CD4-positive, alpha-beta T cell treated with Interleukin-15 for 1 hour (primary cell): Measurements from ENCODE around the gene USP46.

Experiments
- DNase-seq: peaks from one replicate; pipeline ENCODE4 v3.0.0-alpha.2; 2020

USP46 gene

GRCh38 chr4:52617336-52618020 lies 41.6 kb downstream of the USP46 start:
- no peak for DNase-seq

GRCh38 chr4:52614241-52614640 lies 44.9 kb downstream of the USP46 start:
- no peak for DNase-seq

DNA sequence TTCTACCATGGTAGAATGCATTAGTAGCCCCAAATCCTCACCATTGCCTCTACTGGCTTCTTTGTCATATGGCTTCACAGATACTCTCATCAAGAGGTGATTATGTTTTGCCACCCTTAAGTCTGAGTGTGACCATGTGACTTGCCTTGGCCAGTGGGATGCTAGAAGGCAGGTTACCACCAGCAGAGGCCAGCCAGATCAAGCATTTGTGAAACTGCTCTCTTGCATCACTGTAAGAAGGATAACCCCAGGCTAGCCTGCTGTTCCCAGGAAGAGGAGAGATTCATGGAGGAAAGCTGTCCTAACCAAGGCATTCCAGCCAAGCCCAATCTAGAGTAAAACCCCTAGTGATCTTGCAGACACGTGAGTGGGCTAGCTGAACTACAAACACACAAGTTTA lies 46.8 kb downstream of the USP46 start:
- no peak for DNase-seq

GRCh38 chr4:52611030-52611555 lies 48.0 kb downstream of the USP46 start:
- DNase-seq, result no peak

GRCh38 chr4:52606726-52607125 lies 52.4 kb downstream of the USP46 start:
- DNase-seq, result no peak

GRCh38 chr4:52606040-52606439 lies 53.1 kb downstream of the USP46 start:
- no peak for DNase-seq

- no peak for DNase-seq
Measured at GRCh38 chr4:52604215-52604614, 54.9 kb downstream of the USP46 start.

DNA sequence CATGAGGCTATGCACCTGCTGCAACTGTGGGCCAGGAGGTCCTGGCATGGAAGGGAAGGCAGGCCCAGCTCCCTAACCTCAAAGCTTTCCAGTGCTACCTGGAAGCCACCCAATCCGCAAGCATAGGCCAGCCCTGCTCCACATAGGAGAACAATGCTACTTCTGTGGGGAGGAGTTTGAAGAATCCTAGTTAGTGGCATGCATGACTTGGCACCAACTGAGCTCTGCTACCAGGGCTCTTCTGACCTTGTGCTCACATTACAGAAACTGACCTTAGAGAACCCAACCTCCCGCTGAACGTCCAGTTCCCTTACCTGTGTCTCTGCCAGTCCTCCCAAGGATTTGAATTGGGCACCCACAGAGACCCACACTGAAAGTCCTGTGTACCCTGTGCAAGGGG lies 58.8 kb downstream of the USP46 start:
- DNase-seq, result no peak

DNA sequence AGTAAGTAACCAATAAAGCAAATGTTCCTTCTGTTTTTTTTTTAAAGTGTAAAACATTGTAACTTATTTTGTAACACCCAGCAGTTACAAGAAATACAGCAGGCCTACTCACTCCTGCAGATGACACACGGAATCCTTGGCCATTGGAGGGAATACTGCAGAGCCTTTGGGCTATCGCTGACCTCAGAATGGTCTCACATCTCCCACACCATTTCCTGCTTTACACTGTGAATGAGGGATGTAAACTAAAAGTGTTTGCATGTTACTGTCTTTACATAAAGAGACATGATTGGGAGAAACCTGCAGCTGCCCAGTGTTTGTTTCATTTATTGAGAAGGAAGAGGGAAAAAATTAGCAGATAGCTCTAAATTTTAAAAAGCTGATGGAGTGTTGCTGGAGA lies 64.1 kb downstream of the USP46 start:
- no peak for DNase-seq

DNA sequence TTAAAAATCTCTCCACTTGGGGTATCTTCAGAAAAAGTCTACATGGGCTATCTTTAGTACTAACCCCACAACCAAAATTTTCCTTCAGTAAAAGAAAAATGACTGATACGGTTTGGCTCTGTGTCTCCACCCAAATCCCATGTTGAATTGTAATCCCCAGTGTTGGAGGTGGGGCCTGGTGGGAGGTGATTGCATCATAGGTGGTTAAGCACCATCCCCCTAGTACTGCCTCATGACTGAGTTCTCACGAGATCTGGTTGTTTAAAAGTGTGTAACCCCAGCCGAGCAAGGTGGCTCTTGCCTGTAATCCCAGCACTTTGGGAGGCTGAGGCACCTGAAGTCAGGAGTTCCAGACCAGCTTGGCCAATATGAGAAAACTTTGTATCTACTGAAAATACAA lies 66.8 kb downstream of the USP46 start:
- DNase-seq, result no peak

DNA sequence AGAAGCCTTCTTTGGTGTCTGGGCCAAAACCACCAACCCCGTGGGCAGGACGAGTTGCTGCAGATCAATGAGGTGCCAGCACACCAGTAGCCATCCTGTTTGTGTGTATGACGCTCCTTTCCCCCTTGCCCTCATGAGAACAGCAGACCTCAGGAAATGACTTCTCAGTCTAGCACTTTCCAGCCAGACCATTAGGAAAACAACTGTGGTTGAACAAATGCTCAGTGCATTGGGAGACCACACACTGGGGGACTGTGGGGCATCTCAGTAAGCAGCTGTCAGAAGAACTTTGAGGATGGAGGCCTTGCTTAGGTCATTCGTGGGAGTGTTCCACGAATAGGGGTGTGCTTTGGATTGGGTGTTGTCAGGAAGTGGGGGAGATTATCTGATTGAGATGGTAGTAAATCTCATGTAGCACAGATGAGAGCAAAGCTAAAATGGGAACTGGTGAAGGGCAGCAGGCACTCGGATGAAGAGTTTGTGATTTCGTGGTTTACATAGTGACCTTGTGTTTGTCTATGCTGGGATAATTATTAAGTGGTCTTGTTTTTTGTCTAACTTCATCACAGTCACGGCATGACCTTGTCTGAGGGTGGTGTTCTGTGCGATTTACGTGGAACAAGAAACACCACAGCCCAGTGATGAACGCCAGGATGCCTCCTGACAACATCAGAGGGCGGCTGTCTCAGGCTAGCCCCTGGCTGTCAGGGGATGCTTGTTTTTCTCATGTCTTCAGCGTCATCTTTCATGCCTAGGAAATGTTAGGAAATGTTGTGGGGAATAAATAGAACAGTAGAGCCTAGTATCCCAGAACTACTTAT lies 70.1 kb downstream of the USP46 start:
- DNase-seq, result peak; percentile 19

GRCh38 chr4:52588097-52588496 lies 71.0 kb downstream of the USP46 start:
- no peak for DNase-seq

DNA sequence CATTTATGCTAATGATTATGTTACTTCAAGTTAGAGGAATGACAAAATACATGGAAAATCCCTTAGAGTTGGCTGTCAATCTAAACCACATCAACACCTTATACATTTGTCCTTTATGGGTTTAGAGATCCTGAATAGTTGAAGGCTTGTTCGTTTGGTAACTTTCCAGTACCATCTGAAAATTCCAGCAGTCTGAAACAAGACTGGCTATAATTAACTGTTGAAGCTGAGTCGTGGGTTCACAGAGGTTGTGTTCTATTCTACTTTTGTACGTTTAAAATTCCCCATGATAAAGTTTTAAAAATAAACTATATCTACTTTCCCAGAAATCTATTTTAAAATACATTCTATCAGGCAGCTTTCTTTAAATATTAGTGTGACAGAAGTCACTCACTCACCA lies 73.0 kb downstream of the USP46 start:
- no peak for DNase-seq

GRCh38 chr4:52585379-52585778 lies 73.7 kb downstream of the USP46 start:
- no peak for DNase-seq

GRCh38 chr4:52579602-52580272 lies 79.4 kb downstream of the USP46 start:
- DNase-seq, result no peak

DNA sequence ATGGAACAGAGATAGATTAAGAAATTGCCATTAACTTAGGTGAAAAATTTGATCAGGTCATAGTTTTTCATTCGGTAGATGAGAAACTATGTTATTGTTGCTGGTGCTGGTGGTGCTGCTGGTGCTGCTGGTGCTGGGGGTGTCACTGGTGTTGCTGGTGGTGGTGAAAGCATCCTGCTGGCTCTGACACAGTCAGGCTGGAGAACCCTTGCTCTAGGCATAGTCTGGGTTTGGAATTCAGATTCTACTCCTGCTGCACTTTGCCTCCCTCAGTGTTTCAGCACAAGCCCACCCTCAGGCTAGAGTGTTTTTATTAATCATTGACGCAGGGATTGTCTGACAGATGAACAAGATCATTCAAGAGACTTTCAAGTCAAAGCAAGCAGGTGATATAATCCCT lies 80.2 kb downstream of the USP46 start:
- DNase-seq, result no peak

DNA sequence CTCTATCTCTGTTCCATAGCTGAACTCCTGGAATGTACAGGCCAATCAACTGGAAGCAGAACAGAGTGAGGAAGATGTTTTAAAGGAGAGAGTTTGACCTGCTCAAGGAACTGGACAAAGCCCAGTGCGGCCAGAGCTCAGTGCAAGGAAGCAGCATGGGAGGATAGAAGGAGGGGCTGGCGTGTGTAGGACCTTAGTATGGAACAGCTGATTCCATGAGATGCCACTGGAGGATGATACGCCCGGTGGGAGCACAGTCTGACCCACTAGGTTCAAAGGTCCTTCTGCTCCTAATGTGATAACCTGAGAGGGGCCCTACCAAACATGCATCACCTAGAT lies 81.5 kb downstream of the USP46 start:
- no peak for DNase-seq

DNA sequence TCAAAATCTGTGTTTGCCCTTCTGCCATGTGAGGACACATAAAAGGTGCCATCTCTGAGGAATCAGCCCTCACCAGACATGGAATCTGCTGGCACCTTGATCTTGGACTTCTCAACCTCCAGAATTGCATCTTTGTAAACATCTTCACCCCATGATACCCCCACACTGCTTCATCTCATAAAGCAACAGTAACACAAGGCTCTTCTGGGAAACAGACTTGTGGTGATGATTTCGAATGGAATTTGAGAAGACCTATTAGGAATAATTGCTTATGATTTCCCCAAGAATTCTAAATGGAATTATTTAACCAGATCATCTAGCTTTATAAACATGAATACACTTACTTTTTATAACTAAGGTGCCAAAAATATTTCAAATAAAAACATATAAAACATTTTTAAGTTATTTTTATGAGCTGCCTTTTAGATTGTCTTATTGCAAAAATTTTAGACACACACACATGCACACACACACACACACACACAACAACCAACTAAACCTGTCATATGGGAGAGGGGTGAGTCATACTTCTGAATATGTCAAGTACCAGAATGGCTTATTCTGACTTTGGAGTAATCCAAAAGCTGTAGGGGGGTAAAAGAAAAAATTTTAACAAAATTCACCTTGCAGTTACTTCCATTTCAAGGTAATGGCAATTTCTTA lies 82.0 kb downstream of the USP46 start:
- no peak for DNase-seq

DNA sequence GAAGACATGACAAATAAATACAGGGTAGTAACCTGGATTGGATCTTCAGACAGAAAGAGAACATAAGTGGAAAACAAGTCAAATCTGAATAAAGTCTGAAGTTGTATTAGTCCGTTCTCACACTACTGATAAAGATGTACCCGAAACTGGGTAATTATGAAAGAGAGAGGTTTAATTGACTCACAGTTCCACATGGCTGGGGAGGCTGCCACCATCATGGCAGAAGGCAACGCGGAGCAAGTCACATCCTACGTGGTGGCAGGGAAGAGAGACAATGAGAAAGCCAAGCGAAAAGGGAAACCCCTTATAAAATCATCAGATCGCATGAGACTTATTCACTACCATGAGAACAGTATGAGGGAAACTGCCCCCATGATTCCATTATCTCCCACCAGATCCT lies 82.8 kb downstream of the USP46 start:
- DNase-seq, result no peak

- no peak for DNase-seq
Measured at GRCh38 chr4:52575406-52575805, 83.7 kb downstream of the USP46 start.

- DNase-seq, result no peak
Measured at GRCh38 chr4:52574036-52574435, 85.1 kb downstream of the USP46 start.

- DNase-seq, result no peak
Measured at GRCh38 chr4:52573551-52573950, 85.5 kb downstream of the USP46 start.

- no peak for DNase-seq
Measured at GRCh38 chr4:52572936-52573485, 86.1 kb downstream of the USP46 start.
